Mammary epithelial cell (primary cell): ENCODE data around the gene TIGD3.

Experiments used
- EZH2 ChIP-seq: IDR thresholded peaks from 2 replicates; pipeline ENCODE4 v1.6.1; 2012; ENCODE audit warnings: low read length, inconsistent platforms, borderline replicate concordance
- TF ChIP-seq, protein P1 (sequence below), 2 donors: IDR thresholded peaks in 1 of 2; conservative IDR thresholded peaks in 1 of 2; 2 replicates each; pipeline ENCODE4 v1.5.1; 2011 to 2012; ENCODE audit warnings: inconsistent platforms in 2 of 2, low read length in 2 of 2, mild to moderate bottlenecking in 2 of 2, control low read depth in 1 of 2, low read depth in 1 of 2; ENCODE audit not compliant: insufficient read depth in 1 of 2; ENCODE audit errors: extremely low read depth in 1 of 2

- TF ChIP-seq, protein P1, sequence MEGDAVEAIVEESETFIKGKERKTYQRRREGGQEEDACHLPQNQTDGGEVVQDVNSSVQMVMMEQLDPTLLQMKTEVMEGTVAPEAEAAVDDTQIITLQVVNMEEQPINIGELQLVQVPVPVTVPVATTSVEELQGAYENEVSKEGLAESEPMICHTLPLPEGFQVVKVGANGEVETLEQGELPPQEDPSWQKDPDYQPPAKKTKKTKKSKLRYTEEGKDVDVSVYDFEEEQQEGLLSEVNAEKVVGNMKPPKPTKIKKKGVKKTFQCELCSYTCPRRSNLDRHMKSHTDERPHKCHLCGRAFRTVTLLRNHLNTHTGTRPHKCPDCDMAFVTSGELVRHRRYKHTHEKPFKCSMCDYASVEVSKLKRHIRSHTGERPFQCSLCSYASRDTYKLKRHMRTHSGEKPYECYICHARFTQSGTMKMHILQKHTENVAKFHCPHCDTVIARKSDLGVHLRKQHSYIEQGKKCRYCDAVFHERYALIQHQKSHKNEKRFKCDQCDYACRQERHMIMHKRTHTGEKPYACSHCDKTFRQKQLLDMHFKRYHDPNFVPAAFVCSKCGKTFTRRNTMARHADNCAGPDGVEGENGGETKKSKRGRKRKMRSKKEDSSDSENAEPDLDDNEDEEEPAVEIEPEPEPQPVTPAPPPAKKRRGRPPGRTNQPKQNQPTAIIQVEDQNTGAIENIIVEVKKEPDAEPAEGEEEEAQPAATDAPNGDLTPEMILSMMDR (conservative IDR thresholded peaks at IDR 0.05 in 1 of 2, IDR thresholded peaks at IDR 0.05 in 1 of 2; ENCODE audit: extremely low read depth in 1 of 2, insufficient read depth in 1 of 2, low read depth in 1 of 2, low read length in 2 of 2): no peak
- no peak for TF ChIP-seq EZH2
Observed at GRCh38 chr11:65356394-65356972, 1.9 kb downstream of the TIGD3 start.
